Activated CD8-positive, alpha-beta memory T cell treated with anti-CD3 and anti-CD28 coated beads for 1 hour (primary cell): ENCODE data around the gene PPT2.
"Not testable (repeated sequence)": the region's sequence is repeated elsewhere in the genome, so short reads cannot be mapped to it uniquely, and the experiment has no call there.

Experiments
- DNase-seq, 2 donors: peaks; one replicate each; pipeline ENCODE4 v3.0.0-alpha.2; 2020; ENCODE audit warnings: low read depth in 1 of 2; ENCODE audit errors: extremely low read depth in 1 of 2

Gene PPT2

GRCh38 chr6:32188381-32189068 is 34.6 kb downstream of the PPT2 start:
- DNase-seq = no peak

GRCh38 chr6:32189069-32189741 is 35.3 kb downstream of the PPT2 start:
- DNase-seq = no peak

GRCh38 chr6:32189742-32190053 is 35.8 kb downstream of the PPT2 start:
- no peak for DNase-seq

GRCh38 chr6:32190054-32190851 is 36.3 kb downstream of the PPT2 start, which contains the start of gene PBX2:
PBX2 (minus strand) TSS chr6:32190202; CDS start chr6:32189915, 287 bp downstream.
- peak; percentile 57 to 72 for DNase-seq

GRCh38 chr6:32190911-32191677 is 37.2 kb downstream of the PPT2 start:
- DNase-seq = no peak

- no peak for DNase-seq
Measured at GRCh38 chr6:32191696-32192607, 38.0 kb downstream of the PPT2 start.

- DNase-seq = peak in 1 of 2 donors; percentile 42
Measured at GRCh38 chr6:32192608-32193039, 38.7 kb downstream of the PPT2 start, which contains the start of gene GPSM3. GPSM3 (minus strand) TSS chr6:32192643; CDS start chr6:32192513, 130 bp downstream.

- not testable (repeated sequence) for DNase-seq
Measured at GRCh38 chr6:32193096-32193495, 39.2 kb downstream of the PPT2 start.

- DNase-seq = no peak
Measured at GRCh38 chr6:32194388-32194787, 40.4 kb downstream of the PPT2 start.

- no peak for DNase-seq
Measured at GRCh38 chr6:32194825-32195651, 41.1 kb downstream of the PPT2 start.

GRCh38 chr6:32195652-32195901 is 41.6 kb downstream of the PPT2 start:
- peak; percentile 99 to 100 for DNase-seq

- DNase-seq = peak in 1 of 2 donors; percentile 48
Measured at GRCh38 chr6:32195902-32196681, 42.2 kb downstream of the PPT2 start.

GRCh38 chr6:32196682-32197616 is 43.0 kb downstream of the PPT2 start:
- no peak for DNase-seq

- no peak for DNase-seq
Measured at GRCh38 chr6:32198345-32198696, 44.4 kb downstream of the PPT2 start.

- DNase-seq = no peak
Measured at GRCh38 chr6:32198866-32199265, 44.9 kb downstream of the PPT2 start.

- no peak for DNase-seq
Measured at GRCh38 chr6:32200711-32201475, 47.0 kb downstream of the PPT2 start.

GRCh38 chr6:32202186-32202585 is 48.2 kb downstream of the PPT2 start:
- DNase-seq = no peak
